ENCODE results near the gene WDR82. TPM values are rescaled to one million over a fixed set of nuclear protein-coding genes. Genes with fewer than 3 reads are reported as not detected.

The WDR82 gene
- total and polyA plus RNA-seq, 2 of the 8 experiments (the other 6 are each of a cell fraction or from before 2014, with no cell fraction given): 33.5 to 82.7 TPM

- TF ChIP-seq RFX5 (IDR thresholded peaks at IDR 0.05; ENCODE audit: borderline replicate concordance, low read depth, low read length) (no peak), GABPA (IDR thresholded peaks at IDR 0.05; ENCODE audit: borderline replicate concordance, insufficient read depth, low read length) (no peak), MAX (IDR thresholded peaks at IDR 0.05) (no peak), EGR1 (IDR thresholded peaks at IDR 0.05; ENCODE audit: borderline replicate concordance, low read depth, low read length) (no peak), BCL11A (IDR thresholded peaks at IDR 0.05; ENCODE audit: low read depth in 2 of 2, low read length in 2 of 2) (no peak), SUZ12 (IDR thresholded peaks at IDR 0.05; ENCODE audit: low read length) (no peak)
These were observed 57.3 kb downstream of the WDR82 start (continued) for GRCh38 chr3:52221141-52221562.
